Cardiac fibroblast (primary cell): ENCODE measurements around the gene SV2B.

ENCODE experiments used
- DNase-seq, 2 donors: peaks; one replicate each; pipeline versions ENCODE4 v3.0.0 to v3.0.0-alpha.2; 2010; ENCODE audit warnings: low read depth in 2 of 2
- H3K4me3 ChIP-seq, 2 donors: replicated peaks in 1 of 2; 1 replicate in 1 of 2; 2 replicates in 1 of 2; pipeline ENCODE4 v1.5.1; 2011; ENCODE audit warnings: low read depth in 2 of 2, low read length in 2 of 2, mild to moderate bottlenecking in 2 of 2, moderate library complexity in 1 of 2
- TF ChIP-seq, protein P1 (sequence below): IDR thresholded peaks from one replicate; pipeline ENCODE4 v1.5.1; 2011; ENCODE audit warnings: low read depth, mild to moderate bottlenecking, low read length, inconsistent platforms

SV2B gene

DNA sequence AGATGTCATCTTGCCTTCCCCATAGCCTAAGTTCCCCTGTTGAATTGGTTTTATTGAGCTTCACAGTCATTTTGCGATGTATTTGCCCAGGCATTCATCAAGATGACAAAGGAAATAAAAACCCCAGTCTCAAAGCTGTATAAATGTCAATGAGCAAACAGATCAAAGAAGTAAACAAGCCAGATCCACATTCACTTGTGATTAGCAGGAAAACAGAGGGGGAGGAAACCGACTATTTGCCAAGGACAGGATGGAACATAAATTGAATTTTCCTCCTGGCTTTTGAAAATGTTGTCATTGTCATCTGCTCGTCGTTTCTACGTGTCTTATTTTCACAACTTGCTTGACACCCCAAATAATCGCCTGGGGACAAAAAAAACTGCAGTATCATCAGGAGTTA lies 83.5 kb downstream of the SV2B start:
- DNase-seq = no peak
- TF ChIP-seq, protein P1, sequence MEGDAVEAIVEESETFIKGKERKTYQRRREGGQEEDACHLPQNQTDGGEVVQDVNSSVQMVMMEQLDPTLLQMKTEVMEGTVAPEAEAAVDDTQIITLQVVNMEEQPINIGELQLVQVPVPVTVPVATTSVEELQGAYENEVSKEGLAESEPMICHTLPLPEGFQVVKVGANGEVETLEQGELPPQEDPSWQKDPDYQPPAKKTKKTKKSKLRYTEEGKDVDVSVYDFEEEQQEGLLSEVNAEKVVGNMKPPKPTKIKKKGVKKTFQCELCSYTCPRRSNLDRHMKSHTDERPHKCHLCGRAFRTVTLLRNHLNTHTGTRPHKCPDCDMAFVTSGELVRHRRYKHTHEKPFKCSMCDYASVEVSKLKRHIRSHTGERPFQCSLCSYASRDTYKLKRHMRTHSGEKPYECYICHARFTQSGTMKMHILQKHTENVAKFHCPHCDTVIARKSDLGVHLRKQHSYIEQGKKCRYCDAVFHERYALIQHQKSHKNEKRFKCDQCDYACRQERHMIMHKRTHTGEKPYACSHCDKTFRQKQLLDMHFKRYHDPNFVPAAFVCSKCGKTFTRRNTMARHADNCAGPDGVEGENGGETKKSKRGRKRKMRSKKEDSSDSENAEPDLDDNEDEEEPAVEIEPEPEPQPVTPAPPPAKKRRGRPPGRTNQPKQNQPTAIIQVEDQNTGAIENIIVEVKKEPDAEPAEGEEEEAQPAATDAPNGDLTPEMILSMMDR = no peak
- no peak overlapping the region for H3K4me3 ChIP-seq

DNA sequence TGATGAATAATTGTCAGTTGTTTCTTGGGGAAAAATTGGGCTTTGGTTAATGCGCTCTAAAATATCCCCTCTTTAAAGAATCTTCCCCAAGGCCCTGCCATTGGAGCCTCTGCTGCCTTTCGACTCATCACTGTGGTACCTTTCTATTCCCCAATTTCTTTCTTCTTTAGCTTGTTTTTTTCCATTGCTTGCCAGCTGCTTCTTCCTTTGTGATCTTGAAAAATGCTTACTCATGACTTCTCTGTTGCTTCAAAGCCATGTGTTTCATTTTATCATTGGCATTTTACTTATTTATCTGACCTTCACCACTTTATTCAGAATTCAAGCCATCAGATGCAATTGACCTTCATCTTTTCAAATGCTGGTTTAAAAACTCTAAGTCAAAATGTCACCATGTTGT lies 84.4 kb downstream of the SV2B start:
- no peak for DNase-seq
- no peak overlapping the region for H3K4me3 ChIP-seq
- TF ChIP-seq, protein P1 = no peak

DNA sequence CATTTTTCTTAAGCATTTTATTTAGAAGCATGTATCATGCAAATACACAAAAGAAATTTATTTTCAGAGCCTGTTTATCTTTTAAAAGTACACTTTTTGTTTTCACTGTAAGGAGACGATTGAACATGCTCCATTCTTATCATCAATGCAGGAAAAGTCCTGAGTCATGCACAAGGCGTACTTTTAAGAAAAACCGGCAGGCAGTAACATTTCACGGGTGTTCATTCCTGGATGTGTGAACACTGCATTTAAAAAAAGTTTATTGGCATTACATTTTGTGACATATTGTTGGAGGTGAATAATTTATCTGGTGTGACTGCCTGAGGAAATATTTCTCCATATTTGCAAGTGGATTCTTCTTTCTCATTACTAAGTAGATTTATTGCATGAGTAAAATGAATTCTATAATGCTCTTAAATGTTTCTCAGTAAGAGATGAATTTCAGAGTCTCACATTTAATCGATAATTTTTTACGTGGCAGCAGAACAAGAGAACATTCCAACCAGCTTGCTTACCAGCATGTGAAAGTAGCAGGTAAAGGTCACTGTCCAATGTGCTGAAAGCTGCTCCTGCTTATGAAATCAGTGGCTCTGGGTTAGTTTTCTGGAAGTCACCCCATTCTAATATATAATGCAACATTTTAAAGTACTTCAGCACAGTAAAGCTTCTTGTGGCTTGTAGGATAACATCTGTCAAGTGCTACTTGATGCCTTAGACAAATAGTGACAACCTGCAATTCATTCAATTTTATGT lies 87.0 kb downstream of the SV2B start:
- H3K4me3 ChIP-seq = no peak overlapping the region
- peak; percentile 5 to 34 for DNase-seq
- TF ChIP-seq, protein P1 = no peak

DNA sequence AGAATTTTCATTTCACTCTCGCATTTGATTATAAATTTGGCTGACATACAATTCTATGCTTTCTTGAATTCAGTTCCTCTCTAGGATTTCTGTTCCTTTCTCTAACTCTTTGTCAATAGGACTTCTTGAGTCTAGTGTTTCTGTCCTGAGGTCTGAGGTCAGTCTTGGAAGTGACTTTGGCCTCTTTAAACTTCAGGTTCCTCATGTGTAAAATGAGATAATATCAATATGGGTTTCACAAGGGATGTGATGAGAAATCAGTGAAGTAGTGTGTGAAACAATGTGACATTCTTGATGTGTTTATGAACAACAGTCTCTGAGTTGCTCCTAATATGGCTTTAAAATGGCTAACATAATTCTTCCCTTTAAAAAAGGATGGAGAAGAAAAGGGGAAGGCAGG lies 92.2 kb downstream of the SV2B start:
- TF ChIP-seq, protein P1 = no peak
- H3K4me3 ChIP-seq = no peak overlapping the region
- no peak for DNase-seq

- TF ChIP-seq, protein P1 = no peak
- H3K4me3 ChIP-seq = no peak overlapping the region
- DNase-seq = no peak
Observed at GRCh38 chr15:91192690-91193377, 92.8 kb downstream of the SV2B start.

DNA sequence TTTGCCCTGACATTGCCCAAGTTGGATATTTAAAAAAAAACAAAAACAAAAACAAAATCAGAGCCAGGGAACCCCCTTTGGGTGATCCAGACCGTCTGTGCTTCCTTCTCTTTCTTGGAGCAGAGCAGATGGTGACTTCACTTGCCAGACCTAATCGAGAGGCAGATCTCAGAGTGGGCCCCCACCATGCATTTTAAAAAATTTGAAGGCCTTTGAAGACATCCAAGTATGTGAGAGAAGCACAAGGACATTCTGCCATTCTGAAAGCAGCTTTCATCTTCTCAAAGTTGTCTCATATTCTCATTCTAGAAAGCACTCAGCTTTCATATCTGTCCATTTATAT lies 93.3 kb downstream of the SV2B start:
- no peak for DNase-seq
- no peak overlapping the region for H3K4me3 ChIP-seq
- TF ChIP-seq, protein P1 = no peak
